ENCODE measurements around the gene RSRP1. TPM values are rescaled to one million over a fixed set of nuclear protein-coding genes. Genes with fewer than 3 reads are reported as not detected.
A peak's percentile ranks its signal among the peaks of the same experiment; 100 is the strongest.

RSRP1 gene
- total and polyA plus RNA-seq, 4 experiments from 2014 or later, result 33.1 to 494 (median 264) TPM

DNA sequence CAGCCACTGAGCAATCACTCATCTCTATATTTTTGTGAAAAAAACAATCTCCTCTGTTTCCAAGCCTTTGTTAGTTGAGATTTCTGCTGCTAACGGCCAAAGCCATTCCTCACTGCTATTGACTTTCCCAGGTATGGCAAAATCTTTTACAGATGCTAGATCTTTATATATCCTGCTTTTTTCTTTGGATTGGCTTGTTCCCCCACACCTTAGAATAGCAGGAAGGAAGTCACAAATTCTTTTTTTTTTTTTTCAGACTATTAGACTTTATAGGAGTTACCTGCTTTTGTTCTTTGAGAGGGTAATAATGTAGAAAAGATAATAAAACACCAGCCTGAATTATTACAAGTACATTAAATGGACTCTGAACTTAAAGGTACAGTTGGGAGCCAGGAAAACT, 39.2 kb downstream of the RSRP1 start:
- ChIA-PET CTCF (ENCODE audit: partially characterized antibody) (no interaction called here), POLR2A (ENCODE audit: partially characterized antibody) (no interaction called here)
- Histone ChIP-seq H3K27me3 (ENCODE audit: insufficient read depth, low read length) (no peaks in the 10 kb centered on the region), H3K4me3 (ENCODE audit: low read length in 2 of 2) (no peak overlapping the region), H3K36me3 (ENCODE audit: insufficient read depth, low read length) (no peaks in the 10 kb centered on the region), H3K27ac (ENCODE audit: low read depth, low read length) (no peak overlapping the region), H3K9me3 (ENCODE audit: control insufficient read depth in 1 of 2, low read length in 2 of 2) (no peaks in the 10 kb centered on the region), H3K4me1 (ENCODE audit: insufficient read depth, low read length) (no peaks in the 10 kb centered on the region)
- peaks cover 3 to 10% of the 10 kb centered on the region in 2 donors for H3K27me3 Mint-ChIP-seq
- intact Hi-C loops (cut with micrococcal nuclease), result no loop called here
- no peak for DNase-seq
- H3K36me3 Mint-ChIP-seq, result no peaks in the 10 kb centered on the region
- no peak overlapping the region for H3K4me3 Mint-ChIP-seq
- H3K9me3 Mint-ChIP-seq, result peaks cover 0 to 2% (median 0%) of the 10 kb centered on the region in 8 donors
- H3K27ac Mint-ChIP-seq, result no peak overlapping the region
- H3K4me1 Mint-ChIP-seq, result peaks cover 0 to 2% (median 0%) of the 10 kb centered on the region in 4 donors

DNA sequence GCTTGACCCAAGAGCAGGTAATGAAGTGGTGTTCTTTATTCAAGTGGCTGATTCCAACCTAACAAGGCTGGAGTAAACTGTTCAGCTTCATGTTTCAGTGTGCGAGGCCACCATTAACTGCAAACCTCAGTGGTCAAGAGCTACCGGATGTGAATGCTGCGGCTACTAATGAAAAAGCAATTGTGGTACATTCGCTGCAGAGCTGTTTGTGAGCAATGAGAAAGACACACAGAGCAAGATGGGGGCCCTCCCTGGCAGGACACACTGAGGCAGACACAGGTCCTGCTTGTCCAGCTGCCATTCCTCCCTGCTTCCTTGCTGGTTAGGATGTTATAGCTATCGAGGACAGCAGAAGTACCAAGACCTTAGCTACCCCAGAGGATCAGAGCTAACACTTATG, 41.1 kb downstream of the RSRP1 start:
- H3K27me3 Mint-ChIP-seq, result peaks cover 3 to 9% of the 10 kb centered on the region in 2 donors
- peaks cover 0 to 2% (median 0%) of the 10 kb centered on the region in 8 donors for H3K9me3 Mint-ChIP-seq
- ChIA-PET CTCF (ENCODE audit: partially characterized antibody) (interaction anchor here (0.7 to 6.0 kb wide), 7 partner anchors 9 to 518 kb away, joined by 3 to 39 read pairs (median 3); partner anchors contain the start of gene SYF2), POLR2A (ENCODE audit: partially characterized antibody) (no interaction called here)
- Histone ChIP-seq H3K9me3 (ENCODE audit: control insufficient read depth in 1 of 2, low read length in 2 of 2) (no peaks in the 10 kb centered on the region), H3K4me1 (ENCODE audit: insufficient read depth, low read length) (no peaks in the 10 kb centered on the region), H3K36me3 (ENCODE audit: insufficient read depth, low read length) (no peaks in the 10 kb centered on the region), H3K27ac (ENCODE audit: low read depth, low read length) (no peak overlapping the region), H3K27me3 (ENCODE audit: insufficient read depth, low read length) (no peaks in the 10 kb centered on the region), H3K4me3 (ENCODE audit: low read length in 2 of 2) (no peak overlapping the region)
- H3K27ac Mint-ChIP-seq, result no peak overlapping the region
- no peak for DNase-seq
- H3K4me3 Mint-ChIP-seq, result no peak overlapping the region
- peaks cover 0 to 2% (median 0%) of the 10 kb centered on the region in 4 donors for H3K4me1 Mint-ChIP-seq
- H3K36me3 Mint-ChIP-seq, result no peaks in the 10 kb centered on the region
- intact Hi-C loops (cut with micrococcal nuclease), result no loop called here

DNA sequence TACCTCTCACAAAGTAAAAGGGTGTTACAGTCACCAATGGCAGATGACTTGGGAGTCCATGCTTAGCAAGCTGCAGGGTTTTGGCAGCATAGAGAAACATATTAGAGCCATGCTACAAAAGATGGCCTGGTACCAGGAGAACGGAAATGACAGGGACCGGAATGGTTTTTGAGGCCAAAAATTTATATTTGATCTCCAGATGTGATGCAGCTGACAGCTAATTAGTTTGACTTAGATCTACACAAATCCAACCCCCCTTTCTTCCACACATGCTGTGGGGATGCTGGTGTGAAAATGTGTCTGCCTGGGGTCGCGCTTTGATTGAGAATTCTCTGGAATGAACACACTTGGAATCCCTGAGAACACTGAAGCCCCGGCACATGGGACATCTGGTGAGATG, 41.5 kb downstream of the RSRP1 start:
- no peaks in the 10 kb centered on the region for H3K27me3 ChIP-seq (ENCODE audit: insufficient read depth, low read length)
- DNase-seq, result no peak
- H3K4me3 Mint-ChIP-seq, result no peak overlapping the region
- H3K4me1 ChIP-seq (ENCODE audit: insufficient read depth, low read length), result no peaks in the 10 kb centered on the region
- H3K9me3 ChIP-seq (ENCODE audit: control insufficient read depth in 1 of 2, low read length in 2 of 2), result no peaks in the 10 kb centered on the region
- no peaks in the 10 kb centered on the region for H3K36me3 Mint-ChIP-seq
- no peak overlapping the region for H3K4me3 ChIP-seq (ENCODE audit: low read length in 2 of 2)
- H3K4me1 Mint-ChIP-seq, result peaks cover 0 to 2% (median 0%) of the 10 kb centered on the region in 4 donors
- ChIA-PET POLR2A (ENCODE audit: partially characterized antibody) (no interaction called here), CTCF (ENCODE audit: partially characterized antibody) (interaction anchor here (0.7 to 6.0 kb wide), 10 partner anchors 9 to 518 kb away, joined by 3 to 39 read pairs (median 5); partner anchors contain the start of gene SYF2)
- H3K36me3 ChIP-seq (ENCODE audit: insufficient read depth, low read length), result no peaks in the 10 kb centered on the region
- H3K27ac Mint-ChIP-seq, result no peak overlapping the region
- peaks cover 0 to 2% (median 0%) of the 10 kb centered on the region in 8 donors for H3K9me3 Mint-ChIP-seq
- intact Hi-C loops (cut with micrococcal nuclease), result loop anchor here (1.0 to 2.0 kb wide), 2 partner anchors 275 to 357 kb away; partner anchors contain the start of gene RUNX3
- H3K27ac ChIP-seq (ENCODE audit: low read depth, low read length), result no peak overlapping the region
- H3K27me3 Mint-ChIP-seq, result peaks cover 3 to 9% of the 10 kb centered on the region in 2 donors

DNA sequence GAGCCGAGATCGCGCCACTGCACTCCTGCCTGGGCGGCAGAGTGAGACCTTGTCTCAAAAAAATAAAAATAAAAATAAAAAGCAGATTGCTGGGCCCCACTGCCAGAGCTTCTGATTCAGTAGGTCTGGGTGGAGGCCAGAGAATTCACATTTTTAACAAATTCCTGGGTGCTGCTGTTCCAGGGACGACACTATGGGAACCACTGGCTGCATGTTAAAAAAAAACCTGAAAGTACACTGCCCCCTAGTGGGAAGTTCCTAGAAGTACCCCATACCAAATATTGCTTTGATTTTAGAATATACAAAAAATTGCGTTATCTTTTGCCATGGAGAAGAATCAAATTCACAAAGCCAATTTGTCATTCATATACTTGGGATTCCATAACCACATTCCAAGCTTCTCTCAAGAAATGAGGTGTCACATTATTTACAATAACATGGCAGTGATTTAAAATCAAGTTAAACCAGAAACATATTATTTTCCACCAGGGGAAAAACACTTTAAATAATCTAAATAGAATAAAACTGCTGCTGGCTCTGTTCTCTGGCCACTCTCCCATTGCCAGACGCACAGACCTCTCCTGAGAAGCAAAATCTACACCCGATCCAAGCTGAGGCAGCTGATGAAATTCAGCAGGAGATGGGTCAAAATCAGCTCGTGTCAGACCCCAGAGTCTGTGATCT, 42.3 kb downstream of the RSRP1 start:
- no peaks in the 10 kb centered on the region for H3K9me3 Mint-ChIP-seq
- intact Hi-C loops (cut with micrococcal nuclease), result loop anchor here (1.0 to 2.0 kb wide), 2 partner anchors 274 to 357 kb away; partner anchors contain the start of gene RUNX3

DNA sequence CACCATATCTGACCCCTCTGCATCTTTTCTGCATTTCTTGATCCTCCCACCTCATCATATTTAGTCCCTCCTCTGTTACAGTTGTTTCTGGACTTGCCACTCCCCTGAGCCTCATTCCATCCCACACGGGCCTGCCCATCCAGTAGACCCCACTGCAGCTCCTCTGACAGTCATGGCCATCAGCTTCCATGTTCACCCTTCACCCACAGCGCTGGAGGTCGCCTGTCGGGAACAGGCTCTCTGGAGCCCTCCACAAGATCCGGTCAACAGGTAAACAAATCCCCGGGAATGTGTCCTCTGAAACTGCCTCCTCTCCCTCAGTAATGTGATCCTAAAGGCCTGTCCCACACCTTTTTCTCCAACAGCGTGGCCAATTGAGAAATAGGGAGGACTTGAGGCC, 46.2 kb downstream of the RSRP1 start:
- Mint-ChIP-seq H3K4me1 (peaks cover 4 to 14% (median 9%) of the 10 kb centered on the region in 4 donors), H3K27ac (no peak overlapping the region), H3K36me3 (no peaks in the 10 kb centered on the region), H3K27me3 (peaks cover 0 to 2% of the 10 kb centered on the region in 2 donors), H3K4me3 (no peak overlapping the region), H3K9me3 (no peaks in the 10 kb centered on the region)
- DNase-seq, result no peak
- Histone ChIP-seq H3K27me3 (ENCODE audit: insufficient read depth, low read length) (no peaks in the 10 kb centered on the region), H3K4me3 (ENCODE audit: low read length in 2 of 2) (no peak overlapping the region), H3K4me1 (ENCODE audit: insufficient read depth, low read length) (no peaks in the 10 kb centered on the region), H3K36me3 (ENCODE audit: insufficient read depth, low read length) (no peaks in the 10 kb centered on the region), H3K9me3 (ENCODE audit: control insufficient read depth in 1 of 2, low read length in 2 of 2) (no peaks in the 10 kb centered on the region), H3K27ac (ENCODE audit: low read depth, low read length) (no peak overlapping the region)
- POLR2A ChIA-PET (ENCODE audit: partially characterized antibody), result no interaction called here
- intact Hi-C loops (cut with micrococcal nuclease), result no loop called here
- CTCF ChIA-PET (ENCODE audit: partially characterized antibody), result no interaction called here

More for the DNA sequence above, 42.3 kb downstream of the RSRP1 start:
- Mint-ChIP-seq H3K27me3 (peaks cover under 1 to 9% of the 10 kb centered on the region in 2 donors), H3K4me3 (no peak overlapping the region), H3K27ac (no peak overlapping the region), H3K4me1 (peaks cover 0 to 2% (median 0%) of the 10 kb centered on the region in 4 donors), H3K36me3 (no peaks in the 10 kb centered on the region)
- DNase-seq, result peak in 4 of 5 donors; percentile 45 to 59 (median 50)
- H3K9me3 ChIP-seq (ENCODE audit: control insufficient read depth in 1 of 2, low read length in 2 of 2), result no peaks in the 10 kb centered on the region
- ChIA-PET CTCF (ENCODE audit: partially characterized antibody) (interaction anchor here (0.7 to 6.0 kb wide), 17 partner anchors 8 to 517 kb away, joined by 3 to 39 read pairs (median 5); no protein-coding TSS in a partner anchor), POLR2A (ENCODE audit: partially characterized antibody) (no interaction called here)
- H3K27ac ChIP-seq (ENCODE audit: low read depth, low read length), result no peak overlapping the region
- no peak overlapping the region for H3K4me3 ChIP-seq (ENCODE audit: low read length in 2 of 2)
- no peaks in the 10 kb centered on the region for H3K27me3 ChIP-seq (ENCODE audit: insufficient read depth, low read length)
- H3K4me1 ChIP-seq (ENCODE audit: insufficient read depth, low read length), result no peaks in the 10 kb centered on the region
- H3K36me3 ChIP-seq (ENCODE audit: insufficient read depth, low read length), result no peaks in the 10 kb centered on the region

DNA sequence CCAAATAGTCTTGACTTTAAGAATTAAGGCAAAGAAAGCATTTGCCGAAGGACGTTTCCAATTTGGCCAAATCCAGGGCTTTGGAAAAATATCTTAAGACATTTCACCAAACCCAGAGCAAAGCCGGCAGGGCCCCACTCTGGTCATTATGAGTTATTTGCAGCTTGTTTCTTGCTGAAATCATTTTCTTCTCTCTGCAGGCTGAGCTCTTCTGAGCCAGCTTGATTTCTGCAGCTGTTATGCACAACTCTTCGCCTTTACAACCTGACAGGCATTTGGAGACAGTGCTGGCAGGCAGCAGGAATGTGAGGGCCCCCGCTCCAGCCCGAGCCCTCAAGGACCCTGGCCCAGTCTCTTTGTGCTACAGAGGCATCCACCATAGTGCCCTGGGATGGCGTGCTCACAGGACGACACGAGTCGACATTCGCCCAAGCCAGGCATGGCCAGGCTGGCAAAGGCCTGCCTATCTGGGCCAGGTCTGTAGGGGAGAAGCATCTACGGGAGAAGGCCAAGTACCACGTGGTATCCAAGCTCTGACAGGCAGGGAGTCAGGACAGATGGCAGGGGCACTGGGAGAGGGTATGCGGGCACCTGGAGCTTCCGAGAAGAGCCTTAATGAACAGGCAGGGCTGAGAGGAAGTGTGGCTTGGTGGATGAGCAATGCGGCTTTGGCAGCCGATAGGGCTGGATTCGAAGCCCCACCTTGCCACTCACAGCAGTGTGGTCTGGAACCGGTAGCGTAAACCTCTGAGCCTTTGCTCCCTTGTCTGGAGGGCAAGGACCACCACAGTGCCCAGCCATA, 47.2 kb downstream of the RSRP1 start:
- H3K36me3 Mint-ChIP-seq, result no peaks in the 10 kb centered on the region
- no peak overlapping the region for H3K27ac ChIP-seq (ENCODE audit: low read depth, low read length)
- no peak overlapping the region for H3K4me3 Mint-ChIP-seq
- H3K9me3 ChIP-seq (ENCODE audit: control insufficient read depth in 1 of 2, low read length in 2 of 2), result no peaks in the 10 kb centered on the region
- H3K9me3 Mint-ChIP-seq, result no peaks in the 10 kb centered on the region
- H3K27me3 ChIP-seq (ENCODE audit: insufficient read depth, low read length), result no peaks in the 10 kb centered on the region
- peaks cover 0 to 1% of the 10 kb centered on the region in 2 donors for H3K27me3 Mint-ChIP-seq
- H3K4me3 ChIP-seq (ENCODE audit: low read length in 2 of 2), result no peak overlapping the region
- peaks cover 4 to 14% (median 9%) of the 10 kb centered on the region in 4 donors for H3K4me1 Mint-ChIP-seq
- POLR2A ChIA-PET (ENCODE audit: partially characterized antibody), result no interaction called here
- intact Hi-C loops (cut with micrococcal nuclease), result no loop called here
- H3K36me3 ChIP-seq (ENCODE audit: insufficient read depth, low read length), result no peaks in the 10 kb centered on the region
- H3K27ac Mint-ChIP-seq, result peak overlapping the region in 1 of 7 donors; percentile 29
- CTCF ChIA-PET (ENCODE audit: partially characterized antibody), result no interaction called here
- DNase-seq, result no peak
- H3K4me1 ChIP-seq (ENCODE audit: insufficient read depth, low read length), result no peaks in the 10 kb centered on the region

DNA sequence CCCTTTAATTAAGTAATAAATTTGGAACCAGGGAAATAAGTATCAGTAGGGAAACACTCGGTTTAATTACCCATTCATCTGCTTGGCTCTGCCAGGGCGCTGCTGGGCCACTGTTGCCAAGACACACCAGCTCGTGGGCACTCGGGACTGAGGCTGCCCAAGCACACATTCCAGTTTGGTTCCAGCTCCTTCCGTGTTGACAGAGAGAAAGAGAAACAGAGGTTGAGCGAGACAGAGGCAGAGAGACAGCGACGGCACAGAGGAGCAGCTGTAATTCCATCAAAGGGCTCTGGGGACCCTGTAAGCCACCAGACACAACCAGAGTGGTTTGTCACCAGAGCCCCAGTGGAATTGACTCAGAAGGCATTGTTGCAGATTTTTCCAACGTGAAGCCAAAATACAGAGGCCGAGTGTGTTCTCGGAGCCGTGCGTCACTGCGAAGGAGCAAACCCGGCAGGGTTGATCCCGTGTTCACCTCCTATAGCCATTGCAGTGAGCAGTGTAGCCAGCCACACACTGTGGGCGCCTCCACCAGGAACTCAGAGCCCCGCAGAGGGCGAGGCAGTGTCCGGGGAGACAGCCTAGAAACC, 48.5 kb downstream of the RSRP1 start:
- DNase-seq, result no peak
- no peak overlapping the region for H3K4me3 Mint-ChIP-seq
- Histone ChIP-seq H3K36me3 (ENCODE audit: insufficient read depth, low read length) (no peaks in the 10 kb centered on the region), H3K4me3 (ENCODE audit: low read length in 2 of 2) (no peak overlapping the region), H3K27ac (ENCODE audit: low read depth, low read length) (no peak overlapping the region), H3K9me3 (ENCODE audit: control insufficient read depth in 1 of 2, low read length in 2 of 2) (no peaks in the 10 kb centered on the region), H3K27me3 (ENCODE audit: insufficient read depth, low read length) (no peaks in the 10 kb centered on the region), H3K4me1 (ENCODE audit: insufficient read depth, low read length) (no peaks in the 10 kb centered on the region)
- H3K27ac Mint-ChIP-seq, result peak overlapping the region in 2 of 7 donors; percentile 11 to 17
- CTCF ChIA-PET (ENCODE audit: partially characterized antibody), result no interaction called here
- no peaks in the 10 kb centered on the region for H3K9me3 Mint-ChIP-seq
- H3K36me3 Mint-ChIP-seq, result no peaks in the 10 kb centered on the region
- peaks cover 3 to 4% of the 10 kb centered on the region in 2 donors for H3K27me3 Mint-ChIP-seq
- intact Hi-C loops (cut with micrococcal nuclease), result no loop called here
- H3K4me1 Mint-ChIP-seq, result peaks cover 5 to 14% (median 9%) of the 10 kb centered on the region in 4 donors
- POLR2A ChIA-PET (ENCODE audit: partially characterized antibody), result no interaction called here
